IMR-90 (cell line): Measurements from ENCODE around the gene TMX3.

ENCODE experiments used
- CTCF ChIP-seq: conservative IDR thresholded peaks from 2 replicates; pipeline ENCODE4 v1.5.1; 2012; ENCODE audit warnings: mild to moderate bottlenecking, low read depth, low read length, improper control_type of control experiment
- POLR2A ChIP-seq: IDR thresholded peaks from 2 replicates; pipeline ENCODE4 v1.6.1; 2012; ENCODE audit warnings: mild to moderate bottlenecking, low read depth, low read length
- RCOR1 ChIP-seq: IDR thresholded peaks from 2 replicates; pipeline ENCODE4 v1.6.1; 2012; ENCODE audit warnings: mild to moderate bottlenecking, low read length, improper control_type of control experiment; ENCODE audit not compliant: insufficient replicate concordance
- RFX5 ChIP-seq: IDR thresholded peaks from 2 replicates; pipeline ENCODE4 v1.8.0; 2012; ENCODE audit warnings: low read depth, mild to moderate bottlenecking, low read length, moderate library complexity

- no peak for TF ChIP-seq POLR2A
- no peak for TF ChIP-seq CTCF
- no peak for TF ChIP-seq RCOR1
- TF ChIP-seq RFX5, result no peak
Measured at GRCh38 chr18:68640861-68641260, 74.0 kb downstream of the TMX3 start.
